ENCODE measurements around the gene TXNRD2. TPM values are rescaled to one million over a fixed set of nuclear protein-coding genes. Genes with fewer than 3 reads are reported as not detected.
A peak's percentile ranks its signal among the peaks of the same experiment; 100 is the strongest.

Gene TXNRD2
- total RNA-seq, 6 experiments from 2014 or later, result 35.9 to 47.8 (median 44.3) TPM

DNA sequence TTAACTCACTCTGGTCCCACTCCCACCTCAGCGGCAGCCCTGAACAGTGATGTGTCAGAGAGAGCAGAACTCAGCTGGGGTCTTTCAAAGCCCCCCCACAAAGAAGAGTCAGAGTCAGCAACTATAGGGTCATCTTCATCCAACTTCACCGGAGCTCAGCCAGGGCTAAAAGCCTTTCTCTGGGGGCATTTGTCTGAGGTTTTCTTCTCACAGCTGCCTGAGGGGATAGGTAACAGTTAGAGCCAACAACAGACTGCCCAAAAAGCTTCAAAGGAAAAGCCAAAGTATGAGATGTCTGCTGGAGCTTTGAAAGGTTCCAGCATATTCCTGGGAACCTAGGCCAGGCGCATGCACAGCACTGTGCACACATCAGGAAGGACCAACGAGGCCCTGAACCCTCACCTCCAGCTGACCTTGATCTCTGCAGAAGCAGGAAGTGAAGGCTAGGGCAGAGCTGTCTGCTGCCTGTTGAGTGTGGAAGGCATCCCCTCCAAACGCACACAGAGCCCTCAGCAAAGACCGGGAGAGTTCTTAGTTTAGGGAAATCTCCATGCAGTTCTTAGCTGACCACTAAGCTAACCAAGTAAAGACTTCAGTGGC is 28.2 kb downstream of the TXNRD2 start:
- intact Hi-C loops (cut with DNase I), result loop anchor here (5.0 kb wide), 1 partner anchor 181 kb away; no protein-coding TSS in a partner anchor

GRCh38 chr22:19912271-19912999 is 29.2 kb downstream of the TXNRD2 start:
- Histone ChIP-seq H3K27me3 (no peaks in the 10 kb centered on the region), H3K4me3 (no peak overlapping the region), H3K36me3 (peaks cover 0 to 37% (median 12%) of the 10 kb centered on the region in 4 donors), H3K9me3 (no peaks in the 10 kb centered on the region), H3K4me1 (peaks cover 0 to 3% (median 0%) of the 10 kb centered on the region in 4 donors), H3K27ac (no peak overlapping the region)
- no peak for ATAC-seq
- no peak for DNase-seq
- intact Hi-C loops (cut with DNase I), result loop anchor here (5.0 kb wide), 1 partner anchor 180 kb away; no protein-coding TSS in a partner anchor
- TF ChIP-seq CTCF (IDR thresholded peaks at IDR 0.05) (no peak), POLR2A (IDR thresholded peaks at IDR 0.05) (no peak)
- WGBS (ENCODE audit: insufficient coverage, low coverage, low lambda C conversion rate, missing lambda C conversion rate), result 70% methylated on average over 5 of the region's 20 CpGs

More for the DNA sequence above, 28.2 kb downstream of the TXNRD2 start:
- ATAC-seq (no peak), DNase-seq (no peak)
- H3K36me3 ChIP-seq, result peaks cover 0 to 44% (median 14%) of the 10 kb centered on the region in 4 donors
- H3K4me3 ChIP-seq, result no peak overlapping the region
- no peaks in the 10 kb centered on the region for H3K9me3 ChIP-seq
- peaks cover 0 to 3% (median 0%) of the 10 kb centered on the region in 4 donors for H3K4me1 ChIP-seq
- WGBS (ENCODE audit: insufficient coverage, low coverage, low lambda C conversion rate, missing lambda C conversion rate), result 60% methylated on average over 2 of the region's 6 CpGs
- no peak overlapping the region for H3K27ac ChIP-seq
- H3K27me3 ChIP-seq, result no peaks in the 10 kb centered on the region
- TF ChIP-seq CTCF (IDR thresholded peaks at IDR 0.05), result no peak
- no peak for TF ChIP-seq POLR2A (IDR thresholded peaks at IDR 0.05)

DNA sequence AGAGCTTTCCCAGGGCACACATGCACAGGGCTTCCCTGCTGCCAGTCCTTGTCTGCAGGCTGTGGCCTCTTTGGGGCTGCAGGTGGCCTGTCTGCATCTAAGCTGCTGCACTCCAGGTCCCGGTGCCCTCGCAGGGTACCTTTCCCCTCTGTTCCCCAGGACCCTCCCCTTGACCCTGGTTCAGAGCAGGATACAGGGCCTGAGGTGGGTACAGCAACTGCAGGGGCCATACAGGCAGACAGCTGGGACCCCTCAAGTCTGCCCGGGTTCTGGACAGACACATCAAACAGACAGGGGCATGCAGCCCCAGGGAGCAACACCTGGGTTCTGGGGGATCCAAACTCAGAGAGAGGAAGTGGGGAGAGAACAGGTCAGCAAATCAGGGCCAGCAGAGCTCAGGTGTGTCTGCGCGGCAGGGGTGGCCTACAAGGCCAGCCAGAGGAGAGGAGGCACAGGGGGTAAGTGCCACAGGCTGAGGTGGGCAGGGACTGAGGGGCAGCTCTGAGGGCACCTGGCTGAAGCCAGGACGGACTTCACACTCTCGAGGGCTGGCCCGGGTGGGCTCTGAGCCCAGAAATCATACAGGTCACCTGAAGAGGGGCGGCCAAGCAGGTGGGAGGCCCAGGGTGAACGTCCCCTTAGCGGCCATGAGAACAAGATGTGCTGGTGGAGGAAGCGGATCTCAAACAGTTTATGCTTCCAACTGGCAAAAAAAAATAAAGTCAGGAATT is 29.9 kb downstream of the TXNRD2 start:
- no peak overlapping the region for H3K27ac ChIP-seq
- H3K9me3 ChIP-seq, result no peaks in the 10 kb centered on the region
- no peak for ATAC-seq
- H3K36me3 ChIP-seq, result peaks cover 0 to 30% (median 9%) of the 10 kb centered on the region in 4 donors
- WGBS (ENCODE audit: insufficient coverage, low coverage, low lambda C conversion rate, missing lambda C conversion rate), result 65% methylated on average over 5 of the region's 12 CpGs
- TF ChIP-seq POLR2A (IDR thresholded peaks at IDR 0.05) (no peak), CTCF (IDR thresholded peaks at IDR 0.05) (no peak)
- H3K4me1 ChIP-seq, result peaks cover 0 to 3% (median 0%) of the 10 kb centered on the region in 4 donors
- intact Hi-C loops (cut with DNase I), result loop anchor here (5.0 kb wide), 1 partner anchor 179 kb away; no protein-coding TSS in a partner anchor
- H3K4me3 ChIP-seq, result no peak overlapping the region
- H3K27me3 ChIP-seq, result no peaks in the 10 kb centered on the region
- DNase-seq, result no peak

DNA sequence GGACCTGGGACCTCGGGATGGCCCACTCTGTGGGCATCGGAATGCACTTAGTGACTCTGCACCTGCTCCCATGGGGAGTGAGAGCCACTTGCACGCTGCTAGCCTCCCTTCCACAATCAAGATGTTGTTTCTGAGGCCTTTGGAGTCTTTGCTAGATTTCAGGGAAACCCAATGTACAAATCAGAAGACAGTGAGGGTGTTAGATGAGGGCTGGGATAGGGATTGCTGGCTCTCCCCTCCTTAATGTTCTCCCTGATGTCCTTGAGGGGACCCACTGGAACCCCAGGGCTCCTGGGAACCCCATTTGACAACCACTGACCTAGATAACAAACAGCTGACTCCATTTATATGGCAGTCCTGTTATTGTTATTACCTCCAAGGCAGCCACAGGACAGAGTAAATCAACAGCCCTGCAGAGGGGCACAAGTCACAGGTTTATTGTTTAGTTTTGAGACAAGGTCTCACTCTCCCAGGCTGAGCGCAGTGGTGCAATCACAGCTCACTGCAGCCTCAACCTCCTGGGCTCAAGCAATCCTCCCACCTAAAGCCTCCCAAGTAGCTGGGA is 31.4 kb downstream of the TXNRD2 start:
- no peaks in the 10 kb centered on the region for H3K4me1 ChIP-seq
- H3K9me3 ChIP-seq, result no peaks in the 10 kb centered on the region
- TF ChIP-seq POLR2A (IDR thresholded peaks at IDR 0.05), result no peak
- TF ChIP-seq CTCF (IDR thresholded peaks at IDR 0.05), result no peak
- WGBS (ENCODE audit: insufficient coverage, low coverage, low lambda C conversion rate, missing lambda C conversion rate), result 13% methylated on average over 2 of the region's 4 CpGs
- no peak for DNase-seq
- no peak overlapping the region for H3K4me3 ChIP-seq
- ATAC-seq, result peak in 1 of 4 donors; percentile 6
- intact Hi-C loops (cut with DNase I), result loop anchor here (5.0 kb wide), 1 partner anchor 178 kb away; no protein-coding TSS in a partner anchor
- H3K27ac ChIP-seq, result no peak overlapping the region
- H3K27me3 ChIP-seq, result no peaks in the 10 kb centered on the region
- peaks cover 0 to 22% (median 6%) of the 10 kb centered on the region in 4 donors for H3K36me3 ChIP-seq

Data from right lobe of liver (tissue), 6 donors.